HEK293 (cell line): ENCODE results near the gene ZFP92.

Source experiments
- CTCF ChIA-PET: fragments of 350-600 bp; formaldehyde crosslinking; extraction: SDS; loops from one replicate; lab custom pipeline; 2021; ENCODE audit warnings: antibody characterized with exemption; lab: Yijun Ruan, JAX
- POLR2A ChIA-PET: fragments of 300-600 bp; formaldehyde crosslinking; extraction: SDS; loops from one replicate; lab custom pipeline; 2020; ENCODE audit warnings: antibody characterized with exemption, inconsistent platforms; lab: Yijun Ruan, JAX
- H3K27ac ChIP-seq: fragments of 200-500 bp; sonication (Bioruptor generic); 2 replicates; pipeline ENCODE4 v1.5.1; 2014; ENCODE audit warnings: low read depth, low read length, control low read depth, inconsistent platforms; ENCODE audit errors: extremely low read depth
- H3K36me3 ChIP-seq, 2 experiments: fragments of 200-500 bp in 1 of 2; sonication (Bioruptor generic) in 1 of 2; 1 replicate in 1 of 2; 2 replicates in 1 of 2; pipeline ENCODE4 v1.5.1; 2014 to 2017; ENCODE audit warnings: inconsistent platforms in 2 of 2, low read length in 2 of 2; ENCODE audit not compliant: control insufficient read depth in 2 of 2, insufficient read depth in 1 of 2
- H3K4me1 ChIP-seq: fragments of 200-500 bp; sonication (Bioruptor generic); 2 replicates; pipeline ENCODE4 v1.5.1; 2014; ENCODE audit warnings: mild to moderate bottlenecking, low read length, inconsistent platforms; ENCODE audit not compliant: control insufficient read depth, insufficient read depth
- H3K4me3 ChIP-seq: 2 replicates; pipeline ENCODE4 v1.5.1; 2011; ENCODE audit warnings: low read depth, mild to moderate bottlenecking, control low read depth, low read length, moderate library complexity
- H3K9me3 ChIP-seq: fragments of 200-500 bp; sonication (Bioruptor generic); 2 replicates; pipeline ENCODE4 v1.5.1; 2014; ENCODE audit warnings: low read depth, low read length, inconsistent platforms; ENCODE audit not compliant: control insufficient read depth, insufficient read depth
- EGR2 ChIP-seq: fragments of 450-650 bp; formaldehyde crosslinking; IDR thresholded peaks from 2 replicates; pipeline ENCODE4 v1.5.1; 2016; ENCODE audit warnings: low read depth, missing biosample characterization, missing genetic modification characterization
- FEZF1 ChIP-seq: fragments of 450-650 bp; formaldehyde crosslinking; IDR thresholded peaks from 2 replicates; pipeline ENCODE4 v1.5.1; 2016; ENCODE audit warnings: missing biosample characterization, missing genetic modification characterization
- GLIS1 ChIP-seq: fragments of 450-650 bp; formaldehyde crosslinking; IDR thresholded peaks from 2 replicates; pipeline ENCODE4 v1.5.1; 2016; ENCODE audit warnings: missing biosample characterization, missing genetic modification characterization
- GLIS2 ChIP-seq: fragments of 450-650 bp; formaldehyde crosslinking; IDR thresholded peaks from 2 replicates; pipeline ENCODE4 v1.5.1; 2016; ENCODE audit warnings: missing biosample characterization, missing genetic modification characterization
- HOXC10 ChIP-seq: sonication (generic); formaldehyde crosslinking; IDR thresholded peaks from 2 replicates; pipeline ENCODE4 v1.8.1; 2023; ENCODE audit warnings: mild to moderate bottlenecking, missing genetic modification reagents
- HOXD13 ChIP-seq: sonication (generic); formaldehyde crosslinking; IDR thresholded peaks from 2 replicates; pipeline ENCODE4 v1.8.0; 2022; ENCODE audit warnings: missing genetic modification reagents, borderline replicate concordance
- MEIS1 ChIP-seq: sonication (generic); formaldehyde crosslinking; IDR thresholded peaks from 2 replicates; pipeline ENCODE4 v1.8.1; 2022; ENCODE audit warnings: missing genetic modification reagents, mild to moderate bottlenecking, borderline replicate concordance
- PRDM10 ChIP-seq: fragments of 450-650 bp; formaldehyde crosslinking; IDR thresholded peaks from 2 replicates; pipeline ENCODE4 v1.5.1; 2016; ENCODE audit warnings: missing biosample characterization, missing genetic modification characterization
- RBAK ChIP-seq: fragments of 450-650 bp; formaldehyde crosslinking; IDR thresholded peaks from 2 replicates; pipeline ENCODE4 v1.5.1; 2016; ENCODE audit warnings: missing biosample characterization, missing genetic modification characterization
- ZFHX2 ChIP-seq: fragments of 450-650 bp; formaldehyde crosslinking; conservative IDR thresholded peaks from 2 replicates; pipeline ENCODE4 v1.5.1; 2016; ENCODE audit warnings: missing biosample characterization, missing genetic modification characterization
- ZNF121 ChIP-seq: fragments of 450-650 bp; formaldehyde crosslinking; IDR thresholded peaks from 2 replicates; pipeline ENCODE4 v1.5.1; 2016; ENCODE audit warnings: missing biosample characterization, missing genetic modification characterization
- ZNF174 ChIP-seq: fragments of 450-650 bp; formaldehyde crosslinking; IDR thresholded peaks from 2 replicates; pipeline ENCODE4 v1.5.0; 2017; ENCODE audit warnings: missing biosample characterization, mild to moderate bottlenecking, missing genetic modification characterization
- ZNF280C ChIP-seq: fragments of 450-650 bp; formaldehyde crosslinking; IDR thresholded peaks from 2 replicates; pipeline ENCODE4 v1.5.1; 2016; ENCODE audit warnings: missing biosample characterization, missing genetic modification characterization
- ZNF510 ChIP-seq: fragments of 450-650 bp; formaldehyde crosslinking; IDR thresholded peaks from 2 replicates; pipeline ENCODE4 v1.5.1; 2018; ENCODE audit warnings: mild to moderate bottlenecking, missing genetic modification characterization, missing biosample characterization; ENCODE audit not compliant: insufficient replicate concordance
- ZNF513 ChIP-seq: fragments of 450-650 bp; IDR thresholded peaks from 2 replicates; pipeline ENCODE4 v1.5.1; 2018; ENCODE audit warnings: missing biosample characterization, missing genetic modification characterization
- ZNF544 ChIP-seq: fragments of 450-650 bp; formaldehyde crosslinking; IDR thresholded peaks from 2 replicates; pipeline ENCODE4 v1.5.0; 2017; ENCODE audit warnings: missing biosample characterization, missing genetic modification characterization
- ZNF600 ChIP-seq: fragments of 450-650 bp; formaldehyde crosslinking; IDR thresholded peaks from 2 replicates; pipeline ENCODE4 v1.5.1; 2016; ENCODE audit warnings: missing biosample characterization, missing genetic modification characterization
- TF ChIP-seq, protein P1 (sequence below): fragments of 450-650 bp; formaldehyde crosslinking; IDR thresholded peaks from 2 replicates; pipeline ENCODE4 v1.5.1; 2016; ENCODE audit warnings: missing biosample characterization, missing genetic modification characterization, low read depth

The ZFP92 gene

GRCh38 chrX:153414856-153415510 is 3.7 kb downstream of the ZFP92 start:
- Histone ChIP-seq H3K27ac (no peak overlapping the region), H3K36me3 (no peaks in the 10 kb centered on the region)
- TF ChIP-seq RBAK (tag by site-specific recombination) = no peak
- TF ChIP-seq ZNF544 (tag by site-specific recombination) = no peak
- no peak for TF ChIP-seq ZNF513
- TF ChIP-seq ZNF600 (tag by site-specific recombination) = no peak
- TF ChIP-seq HOXC10 (CRISPR knock-in tag) = no peak
- TF ChIP-seq, all 188 proteins: peak for 0
- Histone ChIP-seq H3K4me1 (no peaks in the 10 kb centered on the region; the same call in 1 of the 2 replicates), H3K4me3 (no peak overlapping the region), H3K9me3 (no peaks in the 10 kb centered on the region)
- ChIA-PET CTCF (no interaction called here), POLR2A (no interaction called here)

DNA sequence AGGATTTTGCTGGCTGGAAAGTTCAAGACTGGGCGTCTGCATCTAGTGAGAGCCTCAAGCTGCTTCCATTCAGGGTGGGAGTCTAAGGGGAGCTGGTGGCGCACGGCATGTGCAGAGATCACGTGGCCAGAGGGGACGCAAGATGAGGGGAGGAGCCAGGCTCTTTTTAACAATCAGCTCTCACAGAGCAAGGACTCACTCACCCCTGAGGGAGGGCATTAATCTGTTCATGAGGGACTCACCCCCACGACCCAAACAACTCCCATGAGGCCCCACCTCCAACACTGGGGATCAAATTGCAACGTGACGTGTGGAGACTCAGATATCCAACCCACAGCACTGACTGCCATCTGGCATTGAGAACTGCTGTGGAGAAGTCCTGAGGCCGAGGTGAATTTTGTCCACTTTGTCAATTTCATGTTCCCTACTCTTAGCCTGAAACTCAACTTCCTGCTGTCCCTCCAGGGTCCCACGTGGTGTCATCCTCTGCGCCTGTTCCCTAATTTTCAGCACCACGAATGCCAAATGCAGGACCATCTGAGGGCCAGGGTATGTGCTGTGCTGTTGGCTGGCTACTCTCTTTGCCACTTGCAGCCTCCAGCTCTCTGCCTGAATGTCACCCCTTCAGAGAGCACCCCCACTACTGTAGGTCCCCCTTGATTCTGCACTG is 5.6 kb downstream of the ZFP92 start:
- TF ChIP-seq ZNF280C (no peak), GLIS2 (tag by site-specific recombination) (0 out of 2 replicates have a peak, but pooled peaks have one; percentile 26), PRDM10 (tag by site-specific recombination) (peak; percentile 68), FEZF1 (no peak), GLIS1 (tag by site-specific recombination) (peak; percentile 29; the same call in 1 of the 2 replicates), MEIS1 (no peak), ZFHX2 (0 out of 2 replicates have a peak, but pooled peaks have one; percentile 24), EGR2 (tag by site-specific recombination) (0 out of 2 replicates have a peak, but pooled peaks have one; percentile 20), ZNF600 (tag by site-specific recombination) (no peak)
- POLR2A ChIA-PET = no interaction called here

GRCh38 chrX:153417637-153418036 is 6.4 kb downstream of the ZFP92 start:
- POLR2A ChIA-PET = no interaction called here
- CTCF ChIA-PET = interaction anchor here (0.6 to 1.2 kb wide), 4 partner anchors 11 to 90 kb away, joined by 3 read pairs; no protein-coding TSS in a partner anchor
- TF ChIP-seq, protein P1, sequence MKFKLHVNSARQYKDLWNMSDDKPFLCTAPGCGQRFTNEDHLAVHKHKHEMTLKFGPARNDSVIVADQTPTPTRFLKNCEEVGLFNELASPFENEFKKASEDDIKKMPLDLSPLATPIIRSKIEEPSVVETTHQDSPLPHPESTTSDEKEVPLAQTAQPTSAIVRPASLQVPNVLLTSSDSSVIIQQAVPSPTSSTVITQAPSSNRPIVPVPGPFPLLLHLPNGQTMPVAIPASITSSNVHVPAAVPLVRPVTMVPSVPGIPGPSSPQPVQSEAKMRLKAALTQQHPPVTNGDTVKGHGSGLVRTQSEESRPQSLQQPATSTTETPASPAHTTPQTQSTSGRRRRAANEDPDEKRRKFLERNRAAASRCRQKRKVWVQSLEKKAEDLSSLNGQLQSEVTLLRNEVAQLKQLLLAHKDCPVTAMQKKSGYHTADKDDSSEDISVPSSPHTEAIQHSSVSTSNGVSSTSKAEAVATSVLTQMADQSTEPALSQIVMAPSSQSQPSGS (tag by site-specific recombination) = peak; percentile 77
- TF ChIP-seq ZNF121 (tag by site-specific recombination) (no peak), ZNF513 (no peak), HOXD13 (CRISPR knock-in tag) (no peak), ZNF510 (tag by site-specific recombination) (no peak), ZNF174 (tag by site-specific recombination) (no peak)

More for the DNA sequence above, 5.6 kb downstream of the ZFP92 start:
- no peaks in the 10 kb centered on the region for H3K9me3 ChIP-seq
- no peaks in the 10 kb centered on the region for H3K36me3 ChIP-seq
- CTCF ChIA-PET = interaction anchor here (0.5 to 1.2 kb wide), 4 partner anchors 10 to 88 kb away, joined by 3 to 4 read pairs (median 3); no protein-coding TSS in a partner anchor
- H3K4me3 ChIP-seq = no peak overlapping the region
- no peak overlapping the region for H3K27ac ChIP-seq
- H3K4me1 ChIP-seq = no peaks in the 10 kb centered on the region

More at GRCh38 chrX:153417637-153418036, 6.4 kb downstream of the ZFP92 start:
- Histone ChIP-seq H3K4me3 (no peak overlapping the region), H3K4me1 (no peaks in the 10 kb centered on the region), H3K36me3 (no peaks in the 10 kb centered on the region), H3K27ac (no peak overlapping the region), H3K9me3 (no peaks in the 10 kb centered on the region)
